D341Med (cell line): ENCODE measurements around the gene MBD5.
A peak's percentile ranks its signal among the peaks of the same experiment; 100 is the strongest.

Experiments used
- DNase-seq: peaks from one replicate; pipeline ENCODE4 v3.0.0; 2012; ENCODE audit warnings: low spot score

The MBD5 gene

GRCh38 chr2:148479398-148479797, 458.5 kb downstream of the MBD5 start:
- DNase-seq: no peak

- peak; percentile 20 for DNase-seq
Measured at GRCh38 chr2:148483665-148484064, 462.8 kb downstream of the MBD5 start.

GRCh38 chr2:148484066-148484465, 463.2 kb downstream of the MBD5 start:
- DNase-seq: no peak

GRCh38 chr2:148486655-148487054, 465.8 kb downstream of the MBD5 start:
- DNase-seq: no peak

GRCh38 chr2:148487439-148487838, 466.5 kb downstream of the MBD5 start:
- no peak for DNase-seq

- no peak for DNase-seq
Measured at GRCh38 chr2:148490840-148491439, 470.0 kb downstream of the MBD5 start.

GRCh38 chr2:148493822-148494563, 473.1 kb downstream of the MBD5 start:
- DNase-seq: no peak

GRCh38 chr2:148495586-148495985, 474.7 kb downstream of the MBD5 start:
- no peak for DNase-seq

- DNase-seq: no peak
Measured at GRCh38 chr2:148501545-148501944, 480.7 kb downstream of the MBD5 start.

- DNase-seq: no peak
Measured at GRCh38 chr2:148503516-148503915, 482.6 kb downstream of the MBD5 start.

- DNase-seq: no peak
Measured at GRCh38 chr2:148507970-148508369, 487.1 kb downstream of the MBD5 start.

GRCh38 chr2:148508878-148509287, 488.0 kb downstream of the MBD5 start:
- DNase-seq: no peak

GRCh38 chr2:148509288-148509902, 488.5 kb downstream of the MBD5 start:
- DNase-seq: peak; percentile 85

- DNase-seq: no peak
Measured at GRCh38 chr2:148511883-148512282, 491.0 kb downstream of the MBD5 start.

- DNase-seq: no peak
Measured at GRCh38 chr2:148512501-148512900, 491.6 kb downstream of the MBD5 start.

- no peak for DNase-seq
Measured at GRCh38 chr2:148513427-148513826, 492.5 kb downstream of the MBD5 start.

GRCh38 chr2:148515120-148515519, 494.2 kb downstream of the MBD5 start:
- DNase-seq: no peak

- DNase-seq: no peak
Measured at GRCh38 chr2:148515976-148516375, 495.1 kb downstream of the MBD5 start.

- DNase-seq: no peak
Measured at GRCh38 chr2:148517296-148517695, 496.4 kb downstream of the MBD5 start.

GRCh38 chr2:148517822-148518221, 496.9 kb downstream of the MBD5 start:
- DNase-seq: no peak

GRCh38 chr2:148519013-148519412, 498.1 kb downstream of the MBD5 start:
- DNase-seq: no peak

- DNase-seq: no peak
Measured at GRCh38 chr2:148521181-148521580, 500.3 kb downstream of the MBD5 start.

GRCh38 chr2:148523315-148523714, 502.4 kb downstream of the MBD5 start:
- DNase-seq: no peak
